Fibroblast of lung (primary cell): ENCODE measurements around the gene RNF150. TPM values are rescaled to one million over a fixed set of nuclear protein-coding genes. Genes with fewer than 3 reads are reported as not detected.

Experiments
- DNase-seq, 2 donors: peaks; one replicate each; pipeline versions ENCODE4 v3.0.0 to v3.0.0-alpha.2; 2010; ENCODE audit warnings: low read depth in 2 of 2
- H2AFZ ChIP-seq: 2 replicates; pipeline ENCODE4 v1.5.1; 2012; ENCODE audit warnings: low read length, control low read depth, inconsistent platforms
- H3K27ac ChIP-seq: 2 replicates; pipeline ENCODE4 v1.5.1; 2011; ENCODE audit warnings: low read length, control low read depth; ENCODE audit not compliant: insufficient read depth
- H3K27me3 ChIP-seq: 2 replicates; pipeline ENCODE4 v1.5.1; 2011; ENCODE audit warnings: mild to moderate bottlenecking, low read length; ENCODE audit not compliant: control insufficient read depth, insufficient read depth
- H3K36me3 ChIP-seq: 2 replicates; pipeline ENCODE4 v1.5.1; 2011; ENCODE audit warnings: low read length; ENCODE audit not compliant: control insufficient read depth, insufficient read depth
- H3K4me1 ChIP-seq: 2 replicates; pipeline ENCODE4 v1.5.1; 2011; ENCODE audit warnings: low read length; ENCODE audit not compliant: control insufficient read depth, insufficient read depth; ENCODE audit errors: extremely low read depth
- H3K4me2 ChIP-seq: 2 replicates; pipeline ENCODE4 v1.5.1; 2011; ENCODE audit warnings: low read length, control low read depth; ENCODE audit not compliant: insufficient read depth; ENCODE audit errors: extremely low read depth
- H3K4me3 ChIP-seq, 4 experiments: fragments of 200-600 bp in 1 of 4; sonication (generic) in 1 of 4; replicated peaks in 1 of 4; 2 replicates each; pipeline ENCODE4 v1.5.1; 2011 to 2016; ENCODE audit warnings: low read length in 4 of 4, low read depth in 3 of 4, mild to moderate bottlenecking in 3 of 4, control low read depth in 2 of 4, inconsistent platforms in 1 of 4, mixed read lengths in 1 of 4; ENCODE audit not compliant: insufficient read depth in 1 of 4; ENCODE audit errors: control extremely low read depth in 1 of 4
- H3K79me2 ChIP-seq: 2 replicates; pipeline ENCODE4 v1.5.1; 2012; ENCODE audit warnings: mild to moderate bottlenecking, low read length, inconsistent platforms; ENCODE audit not compliant: control insufficient read depth, insufficient read depth
- H3K9ac ChIP-seq: 2 replicates; pipeline ENCODE4 v1.5.1; 2011; ENCODE audit warnings: mild to moderate bottlenecking, low read length, control low read depth; ENCODE audit not compliant: insufficient read depth
- H3K9me3 ChIP-seq: 2 replicates; pipeline ENCODE4 v1.5.1; 2012; ENCODE audit warnings: low read depth, low read length; ENCODE audit not compliant: control insufficient read depth, insufficient read depth
- H4K20me1 ChIP-seq: 2 replicates; pipeline ENCODE4 v1.5.1; 2011; ENCODE audit warnings: low read length; ENCODE audit not compliant: control insufficient read depth, insufficient read depth; ENCODE audit errors: extremely low read depth
- EZH2 ChIP-seq: IDR thresholded peaks from 2 replicates; pipeline ENCODE4 v1.5.1; 2012; ENCODE audit warnings: low read length, control low read depth, mild to moderate bottlenecking; ENCODE audit errors: missing control alignments
- polyA plus RNA-seq, 2 donors: library from polyadenylated mRNA; depleted of rRNA in 1 of 2; stranded (reverse) in 1 of 2; unstranded in 1 of 2; fragments of >200 nt; gene quantifications; 2 replicates each; pipeline ENCODE4 v1.2.1, GENCODE V29; 2011 to 2012; ENCODE audit warnings: missing spikeins in 1 of 2
- total RNA-seq: library from RNA; depleted of rRNA; stranded (reverse); fragments of >200 nt; gene quantifications from 2 replicates; pipeline ENCODE4 v1.2.1, GENCODE V29; 2014
- TF ChIP-seq, protein P1 (sequence below), 2 donors: IDR thresholded peaks in 1 of 2; conservative IDR thresholded peaks in 1 of 2; 1 replicate in 1 of 2; 2 replicates in 1 of 2; pipeline ENCODE4 v1.5.1; 2011 to 2012; ENCODE audit warnings: low read length in 2 of 2, control low read depth in 1 of 2, inconsistent platforms in 1 of 2, low read depth in 1 of 2, mild to moderate bottlenecking in 1 of 2

The RNF150 gene
- total and polyA plus RNA-seq, 2 donors (not counting 1 experiment from before 2014, with no cell fraction given) = 0.66 to 5.6 TPM

- Histone ChIP-seq H3K9me3 (no peaks in the 10 kb centered on the region), H2AFZ (no peak overlapping the region)
- peak; percentile 59 to 74 for DNase-seq
These were observed 180.6 kb downstream of the RNF150 start for GRCh38 chr4:140952717-140953116.

GRCh38 chr4:140947506-140947905, 185.8 kb downstream of the RNF150 start:
- Histone ChIP-seq H3K36me3 (no peaks in the 10 kb centered on the region), H3K27ac (no peak overlapping the region), H2AFZ (peak overlapping the region; percentile 5), H3K9me3 (no peaks in the 10 kb centered on the region), H3K4me1 (peaks cover 10% of the 10 kb centered on the region), H3K4me2 (no peak overlapping the region), H3K79me2 (no peaks in the 10 kb centered on the region), H3K27me3 (no peaks in the 10 kb centered on the region), H3K4me3 (no peak overlapping the region), H3K9ac (no peak overlapping the region), H4K20me1 (no peaks in the 10 kb centered on the region)
- no peak for DNase-seq
- no peak for TF ChIP-seq EZH2
- TF ChIP-seq, protein P1, sequence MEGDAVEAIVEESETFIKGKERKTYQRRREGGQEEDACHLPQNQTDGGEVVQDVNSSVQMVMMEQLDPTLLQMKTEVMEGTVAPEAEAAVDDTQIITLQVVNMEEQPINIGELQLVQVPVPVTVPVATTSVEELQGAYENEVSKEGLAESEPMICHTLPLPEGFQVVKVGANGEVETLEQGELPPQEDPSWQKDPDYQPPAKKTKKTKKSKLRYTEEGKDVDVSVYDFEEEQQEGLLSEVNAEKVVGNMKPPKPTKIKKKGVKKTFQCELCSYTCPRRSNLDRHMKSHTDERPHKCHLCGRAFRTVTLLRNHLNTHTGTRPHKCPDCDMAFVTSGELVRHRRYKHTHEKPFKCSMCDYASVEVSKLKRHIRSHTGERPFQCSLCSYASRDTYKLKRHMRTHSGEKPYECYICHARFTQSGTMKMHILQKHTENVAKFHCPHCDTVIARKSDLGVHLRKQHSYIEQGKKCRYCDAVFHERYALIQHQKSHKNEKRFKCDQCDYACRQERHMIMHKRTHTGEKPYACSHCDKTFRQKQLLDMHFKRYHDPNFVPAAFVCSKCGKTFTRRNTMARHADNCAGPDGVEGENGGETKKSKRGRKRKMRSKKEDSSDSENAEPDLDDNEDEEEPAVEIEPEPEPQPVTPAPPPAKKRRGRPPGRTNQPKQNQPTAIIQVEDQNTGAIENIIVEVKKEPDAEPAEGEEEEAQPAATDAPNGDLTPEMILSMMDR (conservative IDR thresholded peaks at IDR 0.05 in 1 of 2, IDR thresholded peaks at IDR 0.05 in 1 of 2; ENCODE audit: low read depth in 1 of 2, low read length in 2 of 2) = no peak

More at GRCh38 chr4:140952717-140953116, 180.6 kb downstream of the RNF150 start:
- Histone ChIP-seq H3K4me2 (no peak overlapping the region), H3K9ac (no peak overlapping the region), H4K20me1 (no peaks in the 10 kb centered on the region), H3K4me1 (no peaks in the 10 kb centered on the region), H3K27me3 (no peaks in the 10 kb centered on the region), H3K4me3 (no peak overlapping the region), H3K79me2 (no peaks in the 10 kb centered on the region), H3K36me3 (no peaks in the 10 kb centered on the region), H3K27ac (no peak overlapping the region)
- TF ChIP-seq EZH2 = no peak
- TF ChIP-seq, protein P1 (conservative IDR thresholded peaks at IDR 0.05 in 1 of 2, IDR thresholded peaks at IDR 0.05 in 1 of 2; ENCODE audit: low read depth in 1 of 2, low read length in 2 of 2) = no peak

- Histone ChIP-seq H3K27me3 (no peaks in the 10 kb centered on the region), H3K9ac (no peak overlapping the region), H3K27ac (no peak overlapping the region), H3K4me3 (no peak overlapping the region), H2AFZ (no peak overlapping the region), H3K4me1 (peaks cover 10% of the 10 kb centered on the region), H3K9me3 (no peaks in the 10 kb centered on the region), H3K4me2 (no peak overlapping the region), H3K79me2 (no peaks in the 10 kb centered on the region), H4K20me1 (no peaks in the 10 kb centered on the region), H3K36me3 (no peaks in the 10 kb centered on the region)
- TF ChIP-seq EZH2 = no peak
- TF ChIP-seq, protein P1 (conservative IDR thresholded peaks at IDR 0.05 in 1 of 2, IDR thresholded peaks at IDR 0.05 in 1 of 2; ENCODE audit: low read depth in 1 of 2, low read length in 2 of 2) = no peak
- DNase-seq = no peak
These were observed 188.2 kb downstream of the RNF150 start for GRCh38 chr4:140945106-140945505.
